Effector CD4-positive, alpha-beta T cell (primary cell): ENCODE measurements around the gene PATZ1.
A peak's percentile ranks its signal among the peaks of the same experiment; 100 is the strongest.

Source experiments
- DNase-seq: peaks from one replicate; pipeline ENCODE4 v3.0.0-alpha.2; 2020

Gene PATZ1

DNA sequence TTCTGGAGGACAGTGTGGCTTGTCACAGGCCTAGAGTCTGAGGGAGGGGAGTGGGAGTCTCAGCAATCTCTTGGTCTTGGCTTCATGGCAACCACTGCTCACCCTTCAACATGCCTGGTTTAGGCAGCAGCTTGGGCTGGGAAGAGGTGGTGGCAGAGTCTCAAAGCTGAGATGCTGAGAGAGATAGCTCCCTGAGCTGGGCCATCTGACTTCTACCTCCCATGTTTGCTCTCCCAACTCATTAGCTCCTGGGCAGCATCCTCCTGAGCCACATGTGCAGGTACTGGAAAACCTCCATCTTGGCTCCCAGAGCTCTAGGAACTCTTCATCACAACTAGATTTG is 66.8 kb downstream of the PATZ1 start:
- no peak for DNase-seq

DNA sequence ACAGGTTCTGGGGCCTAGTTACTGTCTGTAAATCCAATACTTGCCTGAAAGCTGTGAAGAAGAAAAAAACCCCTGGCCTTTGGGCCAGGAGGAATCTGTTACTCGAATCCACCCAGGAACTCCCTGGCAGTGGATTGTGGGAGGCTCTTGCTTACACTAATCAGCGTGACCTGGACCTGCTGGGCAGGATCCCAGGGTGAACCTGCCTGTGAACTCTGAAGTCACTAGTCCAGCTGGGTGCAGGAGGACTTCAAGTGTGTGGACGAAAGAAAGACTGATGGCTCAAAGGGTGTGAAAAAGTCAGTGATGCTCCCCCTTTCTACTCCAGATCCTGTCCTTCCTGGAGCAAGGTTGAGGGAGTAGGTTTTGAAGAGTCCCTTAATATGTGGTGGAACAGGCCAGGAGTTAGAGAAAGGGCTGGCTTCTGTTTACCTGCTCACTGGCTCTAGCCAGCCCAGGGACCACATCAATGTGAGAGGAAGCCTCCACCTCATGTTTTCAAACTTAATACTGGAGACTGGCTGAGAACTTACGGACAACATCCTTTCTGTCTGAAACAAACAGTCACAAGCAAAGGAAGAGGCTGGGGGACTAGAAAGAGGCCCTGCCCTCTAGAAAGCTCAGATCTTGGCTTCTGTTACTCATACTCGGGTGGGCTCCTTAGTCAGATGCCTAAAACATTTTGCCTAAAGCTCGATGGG is 67.4 kb downstream of the PATZ1 start:
- peak; percentile 46 for DNase-seq

DNA sequence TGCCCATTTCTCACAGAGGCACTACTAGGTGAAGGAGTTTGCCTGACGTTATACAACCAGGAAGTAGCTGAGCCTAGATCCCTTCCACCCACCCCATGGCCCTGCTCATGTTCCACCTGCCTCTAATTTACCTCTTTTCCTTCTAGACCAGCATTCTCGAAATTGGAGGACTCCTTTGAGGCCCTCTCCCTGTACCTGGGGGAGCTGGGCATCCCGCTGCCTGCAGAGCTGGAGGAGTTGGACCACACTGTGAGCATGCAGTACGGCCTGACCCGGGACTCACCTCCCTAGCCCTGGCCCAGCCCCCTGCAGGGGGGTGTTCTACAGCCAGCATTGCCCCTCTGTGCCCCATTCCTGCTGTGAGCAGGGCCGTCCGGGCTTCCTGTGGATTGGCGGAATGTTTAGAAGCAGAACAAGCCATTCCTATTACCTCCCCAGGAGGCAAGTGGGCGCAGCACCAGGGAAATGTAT is 68.0 kb downstream of the PATZ1 start:
- no peak for DNase-seq

DNA sequence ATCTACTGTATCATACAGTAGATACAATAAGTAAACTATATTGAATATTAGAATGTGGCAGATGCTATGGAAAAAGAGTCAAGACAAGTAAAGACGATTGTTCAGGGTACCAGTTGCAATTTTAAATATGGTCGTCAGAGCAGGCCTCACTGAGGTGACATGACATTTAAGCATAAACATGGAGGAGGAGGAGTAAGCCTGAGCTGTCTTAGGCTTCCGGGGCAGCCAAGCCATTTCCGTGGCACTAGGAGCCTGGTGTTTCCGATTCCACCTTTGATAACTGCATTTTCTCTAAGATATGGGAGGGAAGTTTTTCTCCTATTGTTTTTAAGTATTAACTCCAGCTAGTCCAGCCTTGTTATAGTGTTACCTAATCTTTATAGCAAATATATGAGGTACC is 68.4 kb downstream of the PATZ1 start:
- no peak for DNase-seq

DNA sequence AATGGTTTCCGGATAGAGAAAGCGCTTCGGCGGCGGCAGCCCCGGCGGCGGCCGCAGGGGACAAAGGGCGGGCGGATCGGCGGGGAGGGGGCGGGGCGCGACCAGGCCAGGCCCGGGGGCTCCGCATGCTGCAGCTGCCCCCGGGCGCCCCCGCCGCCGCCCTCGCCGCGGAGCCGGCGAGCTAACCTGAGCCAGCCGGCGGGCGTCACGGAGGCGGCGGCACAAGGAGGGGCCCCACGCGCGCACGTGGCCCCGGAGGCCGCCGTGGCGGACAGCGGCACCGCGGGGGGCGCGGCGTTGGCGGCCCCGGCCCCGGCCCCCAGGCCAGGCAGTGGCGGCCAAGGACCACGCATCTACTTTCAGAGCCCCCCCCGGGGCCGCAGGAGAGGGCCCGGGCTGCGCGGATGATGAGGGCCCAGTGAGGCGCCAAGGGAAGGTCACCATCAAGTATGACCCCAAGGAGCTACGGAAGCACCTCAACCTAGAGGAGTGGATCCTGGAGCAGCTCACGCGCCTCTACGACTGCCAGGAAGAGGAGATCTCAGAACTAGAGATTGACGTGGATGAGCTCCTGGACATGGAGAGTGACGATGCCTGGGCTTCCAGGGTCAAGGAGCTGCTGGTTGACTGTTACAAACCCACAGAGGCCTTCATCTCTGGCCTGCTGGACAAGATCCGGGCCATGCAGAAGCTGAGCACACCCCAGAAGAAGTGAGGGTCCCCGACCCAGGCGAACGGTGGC is 69.5 kb downstream of the PATZ1 start:
- no peak for DNase-seq
